Sigmoid colon (tissue), 7 donors: ENCODE data around the gene FAM72D. TPM values are rescaled to one million over a fixed set of nuclear protein-coding genes. Genes with fewer than 3 reads are reported as not detected.
"Not testable (repeated sequence)": the region's sequence is repeated elsewhere in the genome, so short reads cannot be mapped to it uniquely, and the experiment has no call there.

Source experiments
- DNase-seq: peaks from one replicate; pipeline ENCODE4 v3.0.0-alpha.2; 2019
- H3K27ac ChIP-seq, 4 donors: fragments of 200-600 bp; sonication (generic); one replicate each; pipeline ENCODE4 v1.5.1; 2016 to 2019; ENCODE audit warnings: mild to moderate bottlenecking in 1 of 4
- H3K27me3 ChIP-seq, 3 donors: fragments of 200-600 bp; sonication (generic); one replicate each; pipeline ENCODE4 v1.5.1; 2019; ENCODE audit warnings: mild to moderate bottlenecking in 1 of 3
- H3K36me3 ChIP-seq, 4 donors: fragments of 200-600 bp; sonication (generic); one replicate each; pipeline ENCODE4 v1.5.1; 2016 to 2019
- H3K4me1 ChIP-seq, 4 donors: fragments of 200-600 bp; sonication (generic); one replicate each; pipeline ENCODE4 v1.5.1; 2017 to 2019
- H3K4me3 ChIP-seq, 4 donors: fragments of 200-600 bp; sonication (generic); one replicate each; pipeline ENCODE4 v1.5.1; 2017 to 2019; ENCODE audit warnings: mild to moderate bottlenecking in 2 of 4, moderate library complexity in 1 of 4
- H3K9me3 ChIP-seq, 4 donors: fragments of 200-600 bp in 3 of 4; sonication (generic) in 3 of 4; one replicate each; pipeline versions ENCODE4 v1.5.1 to v1.6.1; 2013 to 2019
- WGBS, 2 donors: extraction: QIAGEN DNeasy Blood & Tissue Kit; methylation state at CpG; one replicate each; pipeline ENCODE4 v1.1.7; 2013; 5-methylcytosine and 5-hydroxymethylcytosine counted together
- intact Hi-C: fragments of 100-400 bp; cut with DNase I; formaldehyde crosslinking; loops from one replicate; pipeline ENCODE4 v1.15.1; 2023
- polyA plus RNA-seq, 3 donors: library from polyadenylated mRNA; stranded (reverse); fragments of 200-250 nt; gene quantifications; one replicate each; pipeline ENCODE4 v1.2.3, GENCODE V29; 2013
- total RNA-seq, 4 donors: library from RNA; depleted of rRNA; stranded (reverse); fragments of >200 nt; gene quantifications; one replicate each; pipeline ENCODE4 v1.1.0, GENCODE V29; 2016
- donor health status: healthy with polysubstance abuse.
- donor health status: Bipolar disorder and iron deficiency.
- donor health status: healthy.

FAM72D gene
- total RNA-seq (under 1 TPM in 1 of 4 donors, not detected in 3; 0.36 TPM), polyA plus RNA-seq (1 to 10 TPM in 1 of 3 donors, under 1 TPM in 1, not detected in 1; 0.69 to 1.6 TPM)

- intact Hi-C loops, H3K36me3 ChIP-seq, H3K4me1 ChIP-seq, DNase-seq, H3K27me3 ChIP-seq, H3K9me3 ChIP-seq: not testable (repeated sequence)
- Histone ChIP-seq H3K27ac (peak within 1 kb of the TSS; percentile 59 to 74 (median 70)), H3K4me3 (peak within 1 kb of the TSS; percentile 25 to 42 (median 36))
- WGBS, 2 donors, result no CpG with 5 or more reads among the region's 47 CpGs
These were observed at the start of gene FAM72D, which contains the start of gene SRGAP2B for GRCh38 chr1:145095284-145096057. Gene FAM72D (plus strand): TSS chr1:145095974. CDS start chr1:145096848, 874 bp downstream. Gene SRGAP2B (minus strand): TSS chr1:145095328. CDS start chr1:145092901, 2,427 bp downstream.

GRCh38 chr1:145047553-145047952 lies 48.2 kb upstream of the FAM72D start:
- no CpG with 5 or more reads among the region's 1 CpG for WGBS, 2 donors
- intact Hi-C loops, result not testable (repeated sequence)

GRCh38 chr1:145048181-145048856 lies 47.5 kb upstream of the FAM72D start:
- H3K4me1 ChIP-seq, intact Hi-C loops, H3K27ac ChIP-seq, H3K4me3 ChIP-seq, H3K27me3 ChIP-seq, H3K9me3 ChIP-seq, DNase-seq, H3K36me3 ChIP-seq: not testable (repeated sequence)
- no CpG with 5 or more reads among the region's 6 CpGs for WGBS, 2 donors

More at GRCh38 chr1:145047553-145047952, 48.2 kb upstream of the FAM72D start:
- not testable (repeated sequence) for H3K36me3 ChIP-seq, H3K4me1 ChIP-seq, H3K27me3 ChIP-seq, H3K27ac ChIP-seq, H3K4me3 ChIP-seq, H3K9me3 ChIP-seq, DNase-seq

- H3K9me3 ChIP-seq, H3K36me3 ChIP-seq, H3K27me3 ChIP-seq, DNase-seq, intact Hi-C loops, H3K4me3 ChIP-seq, H3K27ac ChIP-seq, H3K4me1 ChIP-seq: not testable (repeated sequence)
- WGBS, 2 donors, result no CpG with 5 or more reads among the region's 10 CpGs
These were observed 43.6 kb upstream of the FAM72D start for GRCh38 chr1:145052019-145052776.

GRCh38 chr1:145053428-145053827 lies 42.3 kb upstream of the FAM72D start:
- H3K27ac ChIP-seq, DNase-seq, intact Hi-C loops, H3K27me3 ChIP-seq, H3K36me3 ChIP-seq, H3K9me3 ChIP-seq, H3K4me1 ChIP-seq, H3K4me3 ChIP-seq: not testable (repeated sequence)
- WGBS, 2 donors, result no CpG with 5 or more reads among the region's 4 CpGs

- DNase-seq, intact Hi-C loops, H3K4me1 ChIP-seq, H3K27me3 ChIP-seq, H3K9me3 ChIP-seq, H3K27ac ChIP-seq, H3K4me3 ChIP-seq, H3K36me3 ChIP-seq: not testable (repeated sequence)
- no CpG with 5 or more reads among the region's 4 CpGs for WGBS, 2 donors
These were observed 40.5 kb upstream of the FAM72D start for GRCh38 chr1:145055217-145055760.

GRCh38 chr1:145058184-145058583 lies 37.6 kb upstream of the FAM72D start:
- intact Hi-C loops, DNase-seq, H3K4me3 ChIP-seq, H3K27me3 ChIP-seq, H3K36me3 ChIP-seq, H3K27ac ChIP-seq, H3K4me1 ChIP-seq, H3K9me3 ChIP-seq: not testable (repeated sequence)
- no CpG with 5 or more reads among the region's 3 CpGs for WGBS, 2 donors

GRCh38 chr1:145063285-145063684 lies 32.5 kb upstream of the FAM72D start:
- 67 to 88% methylated on average over 1 of the region's 2 CpGs for WGBS, 2 donors
- DNase-seq, H3K27me3 ChIP-seq, H3K27ac ChIP-seq, H3K4me1 ChIP-seq, H3K9me3 ChIP-seq, H3K36me3 ChIP-seq, H3K4me3 ChIP-seq, intact Hi-C loops: not testable (repeated sequence)

GRCh38 chr1:145063941-145064648 lies 31.7 kb upstream of the FAM72D start:
- intact Hi-C loops, H3K9me3 ChIP-seq, H3K4me3 ChIP-seq, H3K27me3 ChIP-seq, DNase-seq, H3K36me3 ChIP-seq, H3K4me1 ChIP-seq, H3K27ac ChIP-seq: not testable (repeated sequence)
- no CpG with 5 or more reads among the region's 2 CpGs for WGBS, 2 donors

GRCh38 chr1:145065194-145065826 lies 30.5 kb upstream of the FAM72D start:
- H3K4me1 ChIP-seq, H3K27me3 ChIP-seq, H3K9me3 ChIP-seq, intact Hi-C loops, H3K36me3 ChIP-seq, H3K27ac ChIP-seq, H3K4me3 ChIP-seq, DNase-seq: not testable (repeated sequence)
- WGBS, 2 donors, result 21 to 43% methylated on average over 2 of the region's 5 CpGs

GRCh38 chr1:145066486-145066885 lies 29.3 kb upstream of the FAM72D start:
- intact Hi-C loops, H3K27ac ChIP-seq, H3K4me1 ChIP-seq, H3K4me3 ChIP-seq, H3K9me3 ChIP-seq, H3K36me3 ChIP-seq, H3K27me3 ChIP-seq, DNase-seq: not testable (repeated sequence)
- WGBS, 2 donors, result no CpG with 5 or more reads among the region's 10 CpGs
